Stimulated activated naive CD8-positive, alpha-beta T cell treated with anti-CD3 and anti-CD28 coated beads, Interleukin-15, Interleukin-2, amounts not matched to agents 100 ng/mL and 50 ng/mL, for 24 hours (primary cell): ENCODE data around the gene MRPL54.

Experiments used
- H3K27ac Mint-ChIP-seq: one replicate; pipeline ENCODE4 v1.8.0; 2021; ENCODE audit warnings: mild to moderate bottlenecking, mixed read lengths
- H3K27me3 Mint-ChIP-seq: one replicate; pipeline ENCODE4 v1.8.0; 2021; ENCODE audit warnings: mixed read lengths
- H3K36me3 Mint-ChIP-seq: one replicate; pipeline ENCODE4 v1.8.0; 2021; ENCODE audit warnings: low read depth, mixed read lengths
- H3K4me1 Mint-ChIP-seq: one replicate; pipeline ENCODE4 v1.8.0; 2021; ENCODE audit warnings: low read depth, mixed read lengths
- H3K4me3 Mint-ChIP-seq: one replicate; pipeline ENCODE4 v1.8.0; 2021; ENCODE audit warnings: mild to moderate bottlenecking, mixed read lengths
- H3K9me3 Mint-ChIP-seq: one replicate; pipeline ENCODE4 v1.8.0; 2021; ENCODE audit warnings: mixed read lengths

Gene MRPL54

GRCh38 chr19:3733549-3734309 lies 28.8 kb upstream of the MRPL54 start:
- no peak overlapping the region for H3K4me3 Mint-ChIP-seq
- no peaks in the 10 kb centered on the region for H3K9me3 Mint-ChIP-seq
- no peak overlapping the region for H3K27ac Mint-ChIP-seq
- peaks cover 6% of the 10 kb centered on the region for H3K4me1 Mint-ChIP-seq
- no peaks in the 10 kb centered on the region for H3K36me3 Mint-ChIP-seq
- H3K27me3 Mint-ChIP-seq: no peaks in the 10 kb centered on the region

- H3K36me3 Mint-ChIP-seq: no peaks in the 10 kb centered on the region
- H3K4me1 Mint-ChIP-seq: peaks cover 11% of the 10 kb centered on the region
- H3K27ac Mint-ChIP-seq: no peak overlapping the region
- H3K27me3 Mint-ChIP-seq: no peaks in the 10 kb centered on the region
- no peaks in the 10 kb centered on the region for H3K9me3 Mint-ChIP-seq
- no peak overlapping the region for H3K4me3 Mint-ChIP-seq
Measured at GRCh38 chr19:3734310-3734600, 28.2 kb upstream of the MRPL54 start.

DNA sequence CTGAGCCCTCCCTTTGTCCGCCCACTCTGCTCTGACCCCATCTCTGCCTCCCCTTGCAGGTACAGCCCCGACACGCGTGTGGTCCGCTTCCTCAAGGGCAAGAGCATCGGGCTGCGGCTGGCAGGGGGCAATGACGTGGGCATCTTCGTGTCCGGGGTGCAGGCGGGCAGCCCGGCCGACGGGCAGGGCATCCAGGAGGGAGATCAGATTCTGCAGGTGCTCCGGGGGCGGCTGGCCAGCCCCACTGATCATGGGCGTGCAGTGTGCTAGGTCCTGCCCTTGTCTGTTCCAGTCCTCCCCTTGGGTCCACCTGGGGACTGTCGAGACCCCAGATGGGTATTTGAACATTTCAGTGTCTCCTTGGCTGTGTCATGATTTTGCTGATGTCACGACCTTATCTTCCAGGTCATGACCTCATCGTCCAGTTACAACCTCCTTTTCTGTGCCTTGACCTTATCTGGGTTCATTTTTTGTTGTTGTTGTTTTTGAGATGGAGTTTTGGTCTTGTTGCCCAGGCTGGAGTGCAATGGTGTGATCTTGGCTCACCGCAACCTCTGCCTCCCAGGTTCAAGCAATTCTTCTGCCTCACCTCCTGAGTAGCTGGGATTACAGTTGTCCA lies 26.3 kb upstream of the MRPL54 start:
- Mint-ChIP-seq H3K4me3 (no peak overlapping the region), H3K27me3 (no peaks in the 10 kb centered on the region), H3K9me3 (no peaks in the 10 kb centered on the region), H3K4me1 (peaks cover 18% of the 10 kb centered on the region), H3K36me3 (no peaks in the 10 kb centered on the region), H3K27ac (no peak overlapping the region)

DNA sequence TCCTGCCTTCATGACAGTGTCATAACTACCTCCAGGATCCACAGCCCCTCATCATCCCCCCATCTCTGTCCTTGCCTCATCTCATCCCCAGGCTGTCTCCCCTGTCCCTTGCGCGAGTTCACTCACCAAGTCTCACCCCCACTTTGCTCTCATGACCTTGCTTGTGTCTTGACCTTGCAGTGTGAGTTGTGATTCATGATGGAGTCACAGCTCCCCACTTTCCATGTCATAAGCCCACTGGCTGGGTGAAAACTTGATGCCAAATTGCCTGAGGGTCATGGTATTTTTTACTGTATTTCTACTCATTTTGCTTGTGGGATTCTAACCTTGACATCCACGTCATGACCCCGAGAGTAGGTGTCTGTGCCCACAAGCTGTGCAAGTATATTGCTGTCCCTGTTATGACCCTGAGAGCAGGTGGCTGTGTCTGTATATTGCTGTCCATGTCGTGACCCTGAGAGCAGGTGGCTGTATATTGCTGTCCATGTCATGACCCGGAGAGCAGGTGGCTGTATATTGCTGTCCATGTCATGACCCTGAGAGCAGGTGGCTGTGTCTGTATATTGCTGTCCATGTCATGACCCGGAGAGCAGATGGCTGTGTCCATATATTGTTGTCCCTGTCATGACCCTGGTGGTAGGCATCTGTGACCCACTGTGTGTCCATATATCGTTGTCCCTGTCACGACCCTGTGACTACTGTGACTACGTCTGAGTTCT lies 24.8 kb upstream of the MRPL54 start:
- Mint-ChIP-seq H3K4me3 (no peak overlapping the region), H3K9me3 (no peaks in the 10 kb centered on the region), H3K36me3 (no peaks in the 10 kb centered on the region), H3K27ac (no peak overlapping the region), H3K4me1 (peaks cover 18% of the 10 kb centered on the region), H3K27me3 (no peaks in the 10 kb centered on the region)

- no peaks in the 10 kb centered on the region for H3K9me3 Mint-ChIP-seq
- no peak overlapping the region for H3K4me3 Mint-ChIP-seq
- peaks cover 18% of the 10 kb centered on the region for H3K4me1 Mint-ChIP-seq
- no peaks in the 10 kb centered on the region for H3K36me3 Mint-ChIP-seq
- no peak overlapping the region for H3K27ac Mint-ChIP-seq
- no peaks in the 10 kb centered on the region for H3K27me3 Mint-ChIP-seq
Measured at GRCh38 chr19:3738477-3739220, 23.8 kb upstream of the MRPL54 start.

DNA sequence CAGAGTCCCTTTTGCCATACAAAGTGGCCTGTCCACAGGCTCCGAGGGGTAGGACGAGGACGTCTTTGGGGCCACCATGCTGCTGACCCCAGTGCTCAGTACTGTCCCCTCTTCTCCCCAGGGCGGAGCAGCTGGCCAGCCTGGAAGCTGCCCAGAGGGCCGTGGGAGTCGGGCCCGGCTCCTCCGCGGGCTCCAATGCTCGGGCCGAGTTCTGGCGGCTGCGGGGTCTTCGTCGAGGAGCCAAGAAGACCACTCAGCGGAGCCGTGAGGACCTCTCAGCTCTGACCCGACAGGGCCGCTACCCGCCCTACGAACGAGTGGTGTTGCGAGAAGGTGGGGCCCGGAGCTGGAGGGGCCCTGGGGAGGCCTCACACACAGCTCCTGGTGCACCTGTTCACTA lies 22.1 kb upstream of the MRPL54 start:
- H3K4me1 Mint-ChIP-seq: peaks cover 18% of the 10 kb centered on the region
- H3K36me3 Mint-ChIP-seq: no peaks in the 10 kb centered on the region
- no peaks in the 10 kb centered on the region for H3K27me3 Mint-ChIP-seq
- H3K27ac Mint-ChIP-seq: no peak overlapping the region
- no peak overlapping the region for H3K4me3 Mint-ChIP-seq
- no peaks in the 10 kb centered on the region for H3K9me3 Mint-ChIP-seq

GRCh38 chr19:3743486-3743885 lies 19.0 kb upstream of the MRPL54 start:
- Mint-ChIP-seq H3K4me3 (no peak overlapping the region), H3K27ac (no peak overlapping the region), H3K27me3 (no peaks in the 10 kb centered on the region)

DNA sequence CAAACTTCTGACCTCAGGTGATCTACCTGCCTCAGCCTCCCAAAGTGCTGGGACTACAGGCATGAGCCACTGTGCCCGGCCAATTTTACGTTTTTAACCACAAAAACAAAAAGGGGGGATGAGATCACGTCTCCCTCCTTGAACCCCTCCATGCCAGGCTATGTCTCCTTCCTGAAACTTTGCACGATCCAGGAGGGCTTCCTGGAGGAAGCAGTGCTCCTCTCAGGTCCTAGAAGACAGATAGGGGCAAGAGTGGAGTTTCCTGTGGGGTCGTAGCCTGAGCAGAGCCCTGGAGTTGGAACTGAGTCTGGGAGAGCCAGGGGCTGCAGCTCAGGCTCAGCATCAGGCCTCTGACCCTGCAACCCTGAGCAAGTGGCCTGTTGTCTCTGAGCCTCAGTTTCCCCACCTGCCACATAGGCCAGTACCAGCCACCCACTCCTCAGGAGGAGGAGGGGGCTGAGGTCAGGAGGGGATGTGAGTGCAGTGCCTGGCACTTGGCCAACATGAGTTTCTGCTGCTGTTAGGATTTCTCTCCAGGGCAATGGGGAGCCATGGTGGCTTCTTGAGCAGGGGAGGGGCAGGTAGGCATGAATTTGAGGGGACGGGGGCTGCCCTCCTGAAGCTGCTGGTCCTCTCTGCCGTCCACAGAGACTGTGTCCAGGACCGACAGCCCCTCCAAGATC lies 17.0 kb upstream of the MRPL54 start:
- H3K4me3 Mint-ChIP-seq: no peak overlapping the region
- no peaks in the 10 kb centered on the region for H3K27me3 Mint-ChIP-seq
- no peak overlapping the region for H3K27ac Mint-ChIP-seq
- peaks cover 8% of the 10 kb centered on the region for H3K36me3 Mint-ChIP-seq
- no peaks in the 10 kb centered on the region for H3K4me1 Mint-ChIP-seq
- no peaks in the 10 kb centered on the region for H3K9me3 Mint-ChIP-seq

More at GRCh38 chr19:3743486-3743885, 19.0 kb upstream of the MRPL54 start:
- no peaks in the 10 kb centered on the region for H3K9me3 Mint-ChIP-seq
- H3K36me3 Mint-ChIP-seq: no peaks in the 10 kb centered on the region
- H3K4me1 Mint-ChIP-seq: peaks cover 12% of the 10 kb centered on the region

GRCh38 chr19:3746371-3747056 lies 16.0 kb upstream of the MRPL54 start:
- no peaks in the 10 kb centered on the region for H3K27me3 Mint-ChIP-seq
- peaks cover 11% of the 10 kb centered on the region for H3K36me3 Mint-ChIP-seq
- no peak overlapping the region for H3K27ac Mint-ChIP-seq
- H3K4me3 Mint-ChIP-seq: no peak overlapping the region
- no peaks in the 10 kb centered on the region for H3K4me1 Mint-ChIP-seq
- no peaks in the 10 kb centered on the region for H3K9me3 Mint-ChIP-seq

- Mint-ChIP-seq H3K27me3 (no peaks in the 10 kb centered on the region), H3K9me3 (no peaks in the 10 kb centered on the region), H3K36me3 (peaks cover 11% of the 10 kb centered on the region), H3K4me1 (no peaks in the 10 kb centered on the region), H3K27ac (no peak overlapping the region), H3K4me3 (no peak overlapping the region)
Measured at GRCh38 chr19:3748965-3749364, 13.5 kb upstream of the MRPL54 start.

DNA sequence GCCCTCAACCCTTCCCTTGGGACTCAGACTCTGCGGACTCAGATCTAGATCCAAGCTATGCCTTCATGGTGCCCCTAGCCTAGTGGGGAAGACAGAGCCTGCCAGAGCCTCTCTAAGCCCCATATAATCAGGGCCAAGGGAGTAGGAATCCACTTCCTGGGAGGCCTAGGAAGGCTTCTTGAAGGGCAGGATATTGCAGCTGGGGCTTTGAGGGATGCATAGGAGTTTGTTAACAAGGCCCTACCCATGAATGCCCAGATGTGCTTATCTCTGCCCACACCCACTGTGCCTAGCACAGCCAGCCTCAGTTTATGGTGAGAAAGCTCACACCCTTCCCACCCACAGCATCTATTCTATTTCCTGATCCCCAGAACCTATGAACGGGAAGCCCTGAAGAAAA lies 12.3 kb upstream of the MRPL54 start:
- Mint-ChIP-seq H3K4me3 (no peak overlapping the region), H3K27me3 (no peaks in the 10 kb centered on the region), H3K9me3 (no peaks in the 10 kb centered on the region), H3K27ac (no peak overlapping the region), H3K36me3 (peaks cover 11% of the 10 kb centered on the region), H3K4me1 (peaks cover 4% of the 10 kb centered on the region)

DNA sequence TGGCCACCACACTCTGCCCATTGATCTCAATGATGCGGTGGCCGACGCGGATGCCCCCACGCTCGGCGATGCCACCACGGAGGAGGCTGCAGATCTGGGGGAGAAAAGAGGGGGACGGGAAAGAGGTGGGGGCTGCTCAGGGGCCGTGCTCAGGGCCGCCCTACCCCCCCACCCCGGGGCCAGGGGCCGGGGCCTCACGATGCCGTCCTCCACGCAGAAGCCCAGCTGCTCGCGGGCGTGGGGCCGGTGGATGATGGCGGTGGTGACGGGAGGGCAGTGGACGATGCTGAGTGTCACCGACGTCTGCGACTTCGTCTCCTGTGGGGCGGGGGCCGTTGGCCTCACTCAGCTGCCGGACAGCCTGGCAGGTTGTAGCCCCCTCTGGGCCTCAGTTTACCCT lies 11.2 kb upstream of the MRPL54 start:
- no peak overlapping the region for H3K27ac Mint-ChIP-seq
- peaks cover 11% of the 10 kb centered on the region for H3K36me3 Mint-ChIP-seq
- no peaks in the 10 kb centered on the region for H3K27me3 Mint-ChIP-seq
- peaks cover 8% of the 10 kb centered on the region for H3K4me1 Mint-ChIP-seq
- no peak overlapping the region for H3K4me3 Mint-ChIP-seq
- no peaks in the 10 kb centered on the region for H3K9me3 Mint-ChIP-seq

DNA sequence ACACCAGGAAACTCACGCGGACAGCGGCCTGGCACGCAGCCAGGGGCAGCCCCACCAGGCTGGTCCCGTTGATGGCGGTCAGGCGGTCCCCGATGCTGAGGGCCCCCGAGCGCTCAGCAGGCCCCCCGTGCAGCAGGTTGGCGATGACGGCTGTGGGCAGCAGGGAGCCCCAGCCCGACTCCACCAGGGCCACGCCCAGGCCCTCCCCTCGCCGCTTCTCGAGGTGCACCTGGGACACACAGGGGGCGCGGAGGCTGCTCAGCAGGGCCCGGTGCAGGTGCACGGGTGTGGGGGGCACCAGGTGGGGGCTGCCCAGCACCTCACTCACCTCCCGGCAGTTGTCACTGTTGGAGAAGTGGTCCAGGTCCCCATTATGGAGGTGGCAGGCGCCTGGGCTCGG lies 10.0 kb upstream of the MRPL54 start:
- Mint-ChIP-seq H3K4me1 (peaks cover 8% of the 10 kb centered on the region), H3K36me3 (peaks cover 15% of the 10 kb centered on the region), H3K27ac (no peak overlapping the region), H3K4me3 (no peak overlapping the region), H3K27me3 (no peaks in the 10 kb centered on the region), H3K9me3 (no peaks in the 10 kb centered on the region)
